Measurements from ENCODE around the gene GRID2.
"Not testable (repeated sequence)": the region's sequence is repeated elsewhere in the genome, so short reads cannot be mapped to it uniquely, and the experiment has no call there.

GRID2 gene

GRCh38 chr4:93617606-93618005 lies 1313.8 kb downstream of the GRID2 start:
- no peak for DNase-seq

GRCh38 chr4:93633721-93634120 lies 1330.0 kb downstream of the GRID2 start:
- no peak for DNase-seq

GRCh38 chr4:93635943-93636342 lies 1332.2 kb downstream of the GRID2 start:
- DNase-seq = no peak

- DNase-seq = no peak
Measured at GRCh38 chr4:93645120-93645519, 1341.4 kb downstream of the GRID2 start.

- DNase-seq = no peak
Measured at GRCh38 chr4:93646233-93646930, 1342.6 kb downstream of the GRID2 start.

- no peak for DNase-seq
Measured at GRCh38 chr4:93648258-93648657, 1344.5 kb downstream of the GRID2 start.

- no peak for DNase-seq
Measured at GRCh38 chr4:93649828-93650227, 1346.1 kb downstream of the GRID2 start.

- no peak for DNase-seq
Measured at GRCh38 chr4:93654211-93654610, 1350.4 kb downstream of the GRID2 start.

GRCh38 chr4:93657527-93657926 lies 1353.8 kb downstream of the GRID2 start:
- no peak for DNase-seq

- DNase-seq = no peak
Measured at GRCh38 chr4:93658443-93658842, 1354.7 kb downstream of the GRID2 start.

- no peak for DNase-seq
Measured at GRCh38 chr4:93659629-93660028, 1355.9 kb downstream of the GRID2 start.

- no peak for DNase-seq
Measured at GRCh38 chr4:93660036-93660435, 1356.3 kb downstream of the GRID2 start.

GRCh38 chr4:93670434-93670833 lies 1366.7 kb downstream of the GRID2 start:
- DNase-seq = no peak

- DNase-seq = no peak
Measured at GRCh38 chr4:93671093-93671492, 1367.3 kb downstream of the GRID2 start.

- not testable (repeated sequence) for DNase-seq
Measured at GRCh38 chr4:93676937-93677336, 1373.2 kb downstream of the GRID2 start.

- DNase-seq = no peak
Measured at GRCh38 chr4:93684571-93684970, 1380.8 kb downstream of the GRID2 start.

- DNase-seq = no peak
Measured at GRCh38 chr4:93687304-93687703, 1383.5 kb downstream of the GRID2 start.

- no peak for DNase-seq
Measured at GRCh38 chr4:93688978-93689377, 1385.2 kb downstream of the GRID2 start.

- DNase-seq = no peak
Measured at GRCh38 chr4:93693141-93693540, 1389.4 kb downstream of the GRID2 start.

- no peak for DNase-seq
Measured at GRCh38 chr4:93698686-93699085, 1394.9 kb downstream of the GRID2 start.

- DNase-seq = no peak
Measured at GRCh38 chr4:93700571-93700970, 1396.8 kb downstream of the GRID2 start.

- no peak for DNase-seq
Measured at GRCh38 chr4:93710101-93710846, 1406.5 kb downstream of the GRID2 start.

GRCh38 chr4:93710847-93711430 lies 1407.2 kb downstream of the GRID2 start:
- DNase-seq = no peak

- no peak for DNase-seq
Measured at GRCh38 chr4:93718233-93718632, 1414.5 kb downstream of the GRID2 start.
